ENCODE results near the gene LIN9.

The LIN9 gene

DNA sequence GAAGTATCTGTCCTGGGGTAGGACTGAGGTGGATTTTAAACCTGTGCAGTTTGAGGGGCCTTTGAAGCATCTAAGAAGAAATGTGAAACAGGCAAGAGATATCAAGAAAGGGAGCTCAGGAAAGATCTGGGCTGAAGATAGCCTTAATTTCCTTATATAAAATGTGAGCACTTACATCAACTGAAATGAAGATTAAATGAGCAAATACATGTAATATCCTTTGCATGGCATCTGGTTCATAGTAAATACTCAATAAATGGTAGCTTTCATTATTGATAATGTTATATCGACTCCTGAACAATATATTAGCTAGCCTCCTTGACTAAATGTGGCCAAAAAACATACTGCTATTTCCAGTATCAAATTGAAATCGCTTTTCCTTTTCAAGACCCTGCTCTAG is 2.5 kb downstream of the LIN9 start:
- Histone ChIP-seq H3K27ac (ENCODE audit: poor library complexity, severe bottlenecking) (no peak overlapping the region), H3K36me3 (ENCODE audit: low read depth) (no peaks in the 10 kb centered on the region), H3K4me1 (ENCODE audit: insufficient read depth, poor library complexity, severe bottlenecking) (peaks cover 6% of the 10 kb centered on the region), H3K4me3 (ENCODE audit: severe bottlenecking) (no peak overlapping the region), H3K9me3 (ENCODE audit: severe bottlenecking) (no peaks in the 10 kb centered on the region), H3K27me3 (ENCODE audit: insufficient read depth, poor library complexity, severe bottlenecking) (no peaks in the 10 kb centered on the region)
- no peak for ATAC-seq (ENCODE audit: low read depth)
- DNase-seq (ENCODE audit: low spot score) = no peak
- TF ChIP-seq, protein P1, sequence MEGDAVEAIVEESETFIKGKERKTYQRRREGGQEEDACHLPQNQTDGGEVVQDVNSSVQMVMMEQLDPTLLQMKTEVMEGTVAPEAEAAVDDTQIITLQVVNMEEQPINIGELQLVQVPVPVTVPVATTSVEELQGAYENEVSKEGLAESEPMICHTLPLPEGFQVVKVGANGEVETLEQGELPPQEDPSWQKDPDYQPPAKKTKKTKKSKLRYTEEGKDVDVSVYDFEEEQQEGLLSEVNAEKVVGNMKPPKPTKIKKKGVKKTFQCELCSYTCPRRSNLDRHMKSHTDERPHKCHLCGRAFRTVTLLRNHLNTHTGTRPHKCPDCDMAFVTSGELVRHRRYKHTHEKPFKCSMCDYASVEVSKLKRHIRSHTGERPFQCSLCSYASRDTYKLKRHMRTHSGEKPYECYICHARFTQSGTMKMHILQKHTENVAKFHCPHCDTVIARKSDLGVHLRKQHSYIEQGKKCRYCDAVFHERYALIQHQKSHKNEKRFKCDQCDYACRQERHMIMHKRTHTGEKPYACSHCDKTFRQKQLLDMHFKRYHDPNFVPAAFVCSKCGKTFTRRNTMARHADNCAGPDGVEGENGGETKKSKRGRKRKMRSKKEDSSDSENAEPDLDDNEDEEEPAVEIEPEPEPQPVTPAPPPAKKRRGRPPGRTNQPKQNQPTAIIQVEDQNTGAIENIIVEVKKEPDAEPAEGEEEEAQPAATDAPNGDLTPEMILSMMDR (IDR thresholded peaks at IDR 0.05; ENCODE audit: poor library complexity, severe bottlenecking) = no peak

DNA sequence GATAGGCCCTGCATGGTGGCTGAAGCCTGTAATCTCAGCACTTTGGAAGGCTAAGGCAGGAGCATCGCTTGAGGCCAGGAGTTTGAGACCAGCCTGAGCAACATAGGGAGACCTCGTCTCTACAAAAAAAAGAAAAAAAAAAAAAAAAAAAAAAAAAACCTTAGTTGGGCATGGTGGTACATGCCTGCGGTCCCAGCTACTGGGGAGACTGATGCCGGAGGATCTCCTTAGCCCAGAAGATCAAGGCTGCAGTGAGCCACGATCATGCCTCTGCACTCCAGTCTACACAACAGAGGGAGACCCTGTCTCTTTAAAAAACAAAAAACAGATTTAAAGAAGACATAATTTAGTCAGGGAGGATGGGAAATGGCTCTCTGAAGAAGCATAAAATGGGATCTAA is 3.8 kb downstream of the LIN9 start:
- H3K36me3 ChIP-seq (ENCODE audit: low read depth) = no peaks in the 10 kb centered on the region; the same call in 1 of the 2 replicates
- no peak overlapping the region for H3K4me3 ChIP-seq (ENCODE audit: severe bottlenecking)
- DNase-seq (ENCODE audit: low spot score) (no peak), ATAC-seq (ENCODE audit: low read depth) (no peak)
- H3K4me1 ChIP-seq (ENCODE audit: insufficient read depth, poor library complexity, severe bottlenecking) = peaks cover under 1% of the 10 kb centered on the region
- no peaks in the 10 kb centered on the region for H3K27me3 ChIP-seq (ENCODE audit: insufficient read depth, poor library complexity, severe bottlenecking)
- no peak overlapping the region for H3K27ac ChIP-seq (ENCODE audit: poor library complexity, severe bottlenecking)
- H3K9me3 ChIP-seq (ENCODE audit: severe bottlenecking) = no peaks in the 10 kb centered on the region
- TF ChIP-seq, protein P1 (IDR thresholded peaks at IDR 0.05; ENCODE audit: poor library complexity, severe bottlenecking) = no peak

DNA sequence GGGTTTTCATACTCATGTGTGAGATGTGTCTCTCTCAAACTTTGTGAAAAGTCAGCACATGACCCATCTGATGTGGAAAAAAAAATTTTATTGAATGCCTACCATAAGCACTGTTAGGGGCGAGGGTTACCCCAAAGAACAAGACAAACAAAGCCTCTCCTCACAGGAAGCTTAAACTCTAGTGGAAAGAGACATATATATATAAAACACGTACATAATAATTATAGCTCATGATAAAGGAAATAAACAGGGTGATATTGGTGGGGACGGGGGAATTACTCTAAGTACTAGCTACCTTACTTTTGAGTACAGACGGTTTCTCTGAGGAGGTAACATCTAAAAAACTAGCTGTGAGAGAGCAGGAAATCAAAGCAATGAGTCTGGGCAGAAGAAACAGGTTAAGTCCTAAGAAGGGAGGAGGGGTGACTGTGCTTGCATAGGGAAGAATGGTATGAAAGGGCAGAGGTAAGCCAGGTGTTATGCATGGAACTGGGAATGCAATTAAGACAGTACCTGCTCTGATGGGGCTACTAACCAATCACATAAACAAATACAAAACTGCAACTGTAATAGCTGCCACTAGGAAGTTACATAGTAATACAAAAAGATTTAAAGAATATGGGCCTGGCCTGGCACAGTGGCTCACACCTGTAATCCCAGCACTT is 4.5 kb downstream of the LIN9 start:
- DNase-seq (ENCODE audit: low spot score) (no peak), ATAC-seq (ENCODE audit: low read depth) (no peak)
- Histone ChIP-seq H3K9me3 (ENCODE audit: severe bottlenecking) (no peaks in the 10 kb centered on the region), H3K4me3 (ENCODE audit: severe bottlenecking) (no peak overlapping the region), H3K4me1 (ENCODE audit: insufficient read depth, poor library complexity, severe bottlenecking) (no peaks in the 10 kb centered on the region), H3K27ac (ENCODE audit: poor library complexity, severe bottlenecking) (no peak overlapping the region), H3K27me3 (ENCODE audit: insufficient read depth, poor library complexity, severe bottlenecking) (no peaks in the 10 kb centered on the region), H3K36me3 (ENCODE audit: low read depth) (no peaks in the 10 kb centered on the region; the same call in 1 of the 2 replicates)
- TF ChIP-seq, protein P1 (IDR thresholded peaks at IDR 0.05; ENCODE audit: poor library complexity, severe bottlenecking) = no peak

DNA sequence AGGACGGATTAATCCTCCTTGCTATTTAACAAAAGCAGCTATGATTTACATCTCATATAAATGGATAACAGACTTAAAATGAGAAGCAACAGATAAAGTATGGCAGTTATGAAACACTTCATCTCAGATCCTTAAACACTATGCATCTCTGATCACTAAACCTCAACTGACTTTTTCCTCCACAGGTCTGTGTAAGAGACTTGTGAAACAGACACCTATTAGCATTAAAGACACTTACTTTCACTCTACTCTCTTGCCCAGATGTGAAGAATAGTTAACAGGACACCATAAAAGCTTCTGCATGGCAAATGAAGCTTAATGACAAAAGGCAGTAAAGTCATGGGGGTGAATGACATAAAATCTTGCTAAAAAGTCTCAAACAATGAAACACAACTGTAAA is 6.2 kb downstream of the LIN9 start:
- Histone ChIP-seq H3K4me3 (ENCODE audit: severe bottlenecking) (no peak overlapping the region), H3K9me3 (ENCODE audit: severe bottlenecking) (no peaks in the 10 kb centered on the region), H3K27ac (ENCODE audit: poor library complexity, severe bottlenecking) (no peak overlapping the region), H3K27me3 (ENCODE audit: insufficient read depth, poor library complexity, severe bottlenecking) (no peaks in the 10 kb centered on the region), H3K4me1 (ENCODE audit: insufficient read depth, poor library complexity, severe bottlenecking) (no peaks in the 10 kb centered on the region), H3K36me3 (ENCODE audit: low read depth) (no peaks in the 10 kb centered on the region; the same call in none of the 2 replicates)
- TF ChIP-seq, protein P1 (IDR thresholded peaks at IDR 0.05; ENCODE audit: poor library complexity, severe bottlenecking) = no peak
- no peak for DNase-seq (ENCODE audit: low spot score)
- no peak for ATAC-seq (ENCODE audit: low read depth)

DNA sequence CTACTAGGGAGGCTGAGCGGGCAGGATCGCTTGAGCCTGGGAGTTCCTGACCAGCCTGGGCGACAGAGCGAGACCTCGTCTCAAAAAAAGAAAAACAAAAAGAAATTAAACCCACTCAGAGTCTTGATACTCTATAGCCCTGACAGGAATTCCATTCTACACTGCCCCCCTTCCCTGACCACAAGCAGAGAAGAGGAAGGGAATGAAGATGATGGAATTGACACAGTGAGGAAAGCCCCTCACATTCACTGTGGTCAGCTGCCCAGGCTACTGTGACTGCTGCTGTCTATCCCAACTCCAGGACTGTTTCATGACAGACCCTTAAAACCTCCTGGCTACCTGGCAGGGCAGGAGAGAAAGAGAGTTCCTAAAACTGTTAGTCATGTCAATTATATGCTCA is 12.1 kb downstream of the LIN9 start:
- H3K27ac ChIP-seq (ENCODE audit: poor library complexity, severe bottlenecking) = no peak overlapping the region
- no peaks in the 10 kb centered on the region; the same call in none of the 2 replicates for H3K36me3 ChIP-seq (ENCODE audit: low read depth)
- H3K4me3 ChIP-seq (ENCODE audit: severe bottlenecking) = no peak overlapping the region
- H3K27me3 ChIP-seq (ENCODE audit: insufficient read depth, poor library complexity, severe bottlenecking) = no peaks in the 10 kb centered on the region
- DNase-seq (ENCODE audit: low spot score) (no peak), ATAC-seq (ENCODE audit: low read depth) (no peak)
- TF ChIP-seq, protein P1 (IDR thresholded peaks at IDR 0.05; ENCODE audit: poor library complexity, severe bottlenecking) = no peak
- H3K9me3 ChIP-seq (ENCODE audit: severe bottlenecking) = no peaks in the 10 kb centered on the region
- no peaks in the 10 kb centered on the region for H3K4me1 ChIP-seq (ENCODE audit: insufficient read depth, poor library complexity, severe bottlenecking)

Data from RWPE2 (cell line).